Retinal pigment epithelial cell (primary cell): ENCODE results near the gene SLC22A5.
A peak's percentile ranks its signal among the peaks of the same experiment; 100 is the strongest.

Experiments used
- DNase-seq: peaks from one replicate; pipeline ENCODE4 v3.0.0-alpha.2; 2010; ENCODE audit warnings: low read depth
- H3K4me3 ChIP-seq: 2 replicates; pipeline ENCODE4 v1.5.1; 2011; ENCODE audit warnings: mild to moderate bottlenecking, low read length, control low read depth, moderate library complexity
- CTCF ChIP-seq: conservative IDR thresholded peaks from 2 replicates; pipeline ENCODE4 v1.5.1; 2011; ENCODE audit warnings: low read depth, low read length, control low read depth, inconsistent platforms

Gene SLC22A5

DNA sequence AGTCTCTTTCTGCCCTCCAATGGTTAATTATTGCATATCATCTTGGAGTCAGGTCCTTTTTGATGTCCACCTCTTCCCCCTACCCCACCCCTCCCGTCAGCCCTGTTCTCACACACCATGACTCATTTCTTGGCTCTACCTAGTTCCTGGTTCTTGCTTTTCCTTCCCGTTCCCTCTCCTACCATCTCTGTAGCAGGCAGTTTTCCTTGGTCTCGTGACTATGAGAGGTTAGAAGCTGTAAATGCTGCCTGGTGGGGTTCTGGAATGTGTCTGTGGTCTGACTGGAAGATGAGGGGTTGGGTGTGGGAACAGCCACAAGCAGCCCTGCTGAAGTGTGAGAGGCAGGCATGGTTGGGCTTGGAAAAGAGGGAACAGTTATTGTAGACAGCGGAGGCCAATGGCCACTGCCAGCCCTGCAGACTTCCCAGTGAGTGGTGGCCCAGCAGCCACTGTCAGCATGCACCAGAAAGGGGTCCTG is 18.2 kb downstream of the SLC22A5 start:
- no peak for TF ChIP-seq CTCF
- H3K4me3 ChIP-seq = no peak overlapping the region
- peak; percentile 100 for DNase-seq

DNA sequence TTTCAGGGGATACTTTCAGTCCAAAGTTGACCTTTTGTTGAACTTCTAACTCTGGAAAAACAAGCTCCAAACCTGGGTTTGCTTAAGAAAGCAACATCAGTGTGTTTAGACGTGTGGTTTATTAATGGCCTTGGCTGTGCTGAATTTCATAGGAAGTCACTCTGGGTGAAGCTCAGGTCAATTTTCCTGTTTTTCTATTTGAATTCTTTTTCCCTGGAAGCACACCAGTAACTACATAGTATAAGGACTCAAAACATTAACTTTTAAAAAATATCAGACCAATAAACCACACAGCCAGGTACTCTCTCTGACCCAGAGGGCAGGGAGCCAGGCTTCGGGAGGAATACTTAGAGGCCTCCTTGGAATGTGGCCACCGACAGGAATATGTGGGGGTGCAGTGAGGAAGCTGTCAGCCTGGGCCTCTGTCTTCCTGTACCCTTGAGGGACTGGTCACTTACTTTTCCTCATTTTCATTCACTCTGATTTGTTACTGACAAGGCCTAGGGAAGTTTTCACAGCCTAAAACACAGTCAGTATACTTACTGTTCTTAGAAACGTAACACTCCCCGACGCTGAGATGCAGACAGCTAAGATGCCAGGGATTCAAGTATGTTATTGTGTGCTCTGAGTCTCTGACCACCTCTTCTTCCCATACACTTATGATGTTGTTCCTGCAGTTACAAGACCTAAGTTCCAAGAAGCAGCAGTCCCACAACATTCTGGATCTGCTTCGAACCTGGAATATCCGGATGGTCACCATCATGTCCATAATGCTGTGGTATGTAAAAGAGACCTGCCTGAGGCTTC is 18.9 kb downstream of the SLC22A5 start:
- no peak overlapping the region for H3K4me3 ChIP-seq
- DNase-seq = no peak
- no peak for TF ChIP-seq CTCF

DNA sequence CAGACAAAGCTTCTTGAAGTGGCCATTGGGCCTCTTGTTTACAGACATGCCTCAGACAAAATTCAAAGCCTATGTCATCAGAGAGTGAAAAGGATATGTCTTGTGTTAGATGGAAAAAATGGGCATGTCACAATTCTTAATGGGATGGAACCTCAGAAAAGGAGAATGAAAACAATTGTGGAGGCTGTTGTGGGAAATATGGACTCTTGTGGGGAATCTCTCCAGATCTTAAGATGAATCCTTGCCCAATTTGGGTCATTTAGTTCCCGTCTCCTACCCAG is 19.5 kb downstream of the SLC22A5 start:
- no peak overlapping the region for H3K4me3 ChIP-seq

DNA sequence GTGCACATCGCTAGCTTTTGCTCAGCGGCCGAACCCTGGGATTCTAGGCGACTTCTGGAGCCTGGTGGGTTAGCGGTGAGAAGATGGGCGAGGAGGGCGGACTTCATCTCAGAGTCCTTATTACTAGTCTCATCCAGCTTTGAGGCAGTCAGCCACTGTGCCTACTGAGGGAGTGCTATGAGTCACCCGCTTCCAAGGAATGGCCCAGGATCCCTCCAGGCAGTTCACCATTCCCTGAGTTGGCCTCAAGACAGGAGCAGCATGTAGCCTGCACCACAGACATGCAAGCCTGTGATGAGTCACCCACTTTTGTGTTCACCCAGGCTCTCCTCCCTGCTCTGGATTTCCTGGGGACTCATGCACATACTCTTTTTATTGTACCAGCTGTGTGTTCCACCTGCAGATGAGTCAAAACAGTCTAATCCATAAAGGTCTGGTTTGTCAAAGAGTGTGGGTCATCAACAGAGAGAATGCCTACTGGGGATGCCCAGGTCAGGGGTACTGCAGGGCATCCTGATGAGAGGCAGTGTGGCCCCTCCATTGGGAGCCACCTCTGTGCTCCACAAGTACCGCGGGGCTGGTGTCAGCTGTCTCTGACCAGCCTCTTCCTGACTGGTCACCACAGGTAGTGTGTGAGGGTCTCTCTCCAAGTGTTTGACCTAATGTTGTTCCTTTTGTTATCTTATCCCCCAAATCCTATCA is 20.2 kb downstream of the SLC22A5 start:
- DNase-seq = peak; percentile 96
- TF ChIP-seq CTCF = no peak
- H3K4me3 ChIP-seq = no peak overlapping the region

More for the DNA sequence above, 19.5 kb downstream of the SLC22A5 start:
- no peak for TF ChIP-seq CTCF
- DNase-seq = no peak

GRCh38 chr5:132391247-132391646 is 21.7 kb downstream of the SLC22A5 start:
- DNase-seq = no peak
- no peak overlapping the region for H3K4me3 ChIP-seq
- TF ChIP-seq CTCF = no peak

- no peak overlapping the region for H3K4me3 ChIP-seq
- no peak for DNase-seq
- no peak for TF ChIP-seq CTCF
Measured at GRCh38 chr5:132391870-132392269, 22.4 kb downstream of the SLC22A5 start.

DNA sequence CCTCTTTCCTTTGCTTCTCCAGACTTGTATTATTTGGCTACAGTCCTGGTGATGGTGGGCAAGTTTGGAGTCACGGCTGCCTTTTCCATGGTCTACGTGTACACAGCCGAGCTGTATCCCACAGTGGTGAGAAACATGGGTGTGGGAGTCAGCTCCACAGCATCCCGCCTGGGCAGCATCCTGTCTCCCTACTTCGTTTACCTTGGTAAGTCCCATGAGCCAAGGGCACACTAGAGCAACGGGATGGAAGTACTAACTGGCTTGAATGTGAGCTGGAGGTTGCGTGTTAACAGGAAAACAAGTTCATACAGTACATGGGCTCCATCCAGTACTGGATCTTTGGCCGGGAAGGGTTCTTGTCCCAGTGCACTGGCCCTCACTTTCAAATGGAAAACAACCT is 22.9 kb downstream of the SLC22A5 start:
- no peak for DNase-seq
- TF ChIP-seq CTCF = no peak
- no peak overlapping the region for H3K4me3 ChIP-seq
